ENCODE measurements around the gene SMIM36.
A peak's percentile ranks its signal among the peaks of the same experiment; 100 is the strongest.
"Not testable (repeated sequence)": the region's sequence is repeated elsewhere in the genome, so short reads cannot be mapped to it uniquely, and the experiment has no call there.

The SMIM36 gene

GRCh38 chr17:55530064-55530463 lies 18.8 kb upstream of the SMIM36 start:
- POLR2A ChIA-PET (ENCODE audit: low non-redundant PET) = no interaction called here
- no peak overlapping the region for H3K27ac ChIP-seq
- CTCF ChIA-PET = interaction anchor here (0.6 to 1.2 kb wide), 3 partner anchors 72 to 240 kb away, joined by 3 to 4 read pairs (median 3); no protein-coding TSS in a partner anchor
- no peak for TF ChIP-seq CTCF (conservative IDR thresholded peaks at IDR 0.05; ENCODE audit: low read depth)
- no peak for DNase-seq (ENCODE audit: low spot score)

- ChIA-PET CTCF (interaction anchor here (0.6 to 3.3 kb wide), 6 partner anchors 52 to 243 kb away, joined by 3 to 36 read pairs (median 10); no protein-coding TSS in a partner anchor), POLR2A (ENCODE audit: low non-redundant PET) (no interaction called here)
- TF ChIP-seq CTCF (conservative IDR thresholded peaks at IDR 0.05; ENCODE audit: low read depth) = peak; percentile 39
- peak; percentile 24 for DNase-seq (ENCODE audit: low spot score)
- H3K27ac ChIP-seq = no peak overlapping the region
These were observed 16.4 kb upstream of the SMIM36 start for GRCh38 chr17:55527540-55528118.

- H3K27ac ChIP-seq = no peak overlapping the region
- ChIA-PET POLR2A (ENCODE audit: low non-redundant PET) (no interaction called here), CTCF (interaction anchor here (1.0 to 3.3 kb wide), 2 partner anchors 10 to 246 kb away, joined by 3 to 30 read pairs; no protein-coding TSS in a partner anchor)
- no peak for DNase-seq (ENCODE audit: low spot score)
- no peak for TF ChIP-seq CTCF (conservative IDR thresholded peaks at IDR 0.05; ENCODE audit: low read depth)
These were observed 13.4 kb upstream of the SMIM36 start for GRCh38 chr17:55524440-55525220.

- POLR2A ChIA-PET (ENCODE audit: low non-redundant PET) = not testable (repeated sequence)
These were observed 11.8 kb upstream of the SMIM36 start for GRCh38 chr17:55523032-55523431.

GRCh38 chr17:55521186-55521585 lies 9.9 kb upstream of the SMIM36 start:
- no peak for DNase-seq (ENCODE audit: low spot score)
- ChIA-PET CTCF (no interaction called here), POLR2A (ENCODE audit: low non-redundant PET) (no interaction called here)
- no peak for TF ChIP-seq CTCF (conservative IDR thresholded peaks at IDR 0.05; ENCODE audit: low read depth)
- no peak overlapping the region for H3K27ac ChIP-seq

More at GRCh38 chr17:55523032-55523431, 11.8 kb upstream of the SMIM36 start:
- DNase-seq (ENCODE audit: low spot score); H3K27ac ChIP-seq; CTCF ChIA-PET: not testable (repeated sequence)

GRCh38 chr17:55520402-55520801 lies 9.2 kb upstream of the SMIM36 start:
- CTCF ChIA-PET = no interaction called here
- DNase-seq (ENCODE audit: low spot score) = no peak
- no peak overlapping the region for H3K27ac ChIP-seq
- POLR2A ChIA-PET (ENCODE audit: low non-redundant PET) = no interaction called here
- no peak for TF ChIP-seq CTCF (conservative IDR thresholded peaks at IDR 0.05; ENCODE audit: low read depth)

GRCh38 chr17:55518510-55518909 lies 7.3 kb upstream of the SMIM36 start:
- no peak overlapping the region for H3K27ac ChIP-seq
- TF ChIP-seq CTCF (conservative IDR thresholded peaks at IDR 0.05; ENCODE audit: low read depth) = no peak
- POLR2A ChIA-PET (ENCODE audit: low non-redundant PET) = no interaction called here
- DNase-seq (ENCODE audit: low spot score) = no peak
- CTCF ChIA-PET = no interaction called here
